PFSK-1 (cell line): ENCODE results near the gene PARD3B.

ENCODE experiments used
- FOXP2 ChIP-seq: optimal IDR thresholded peaks from 2 replicates; pipeline ENCODE3; 2011; ENCODE audit warnings: borderline replicate concordance, control low read depth, inconsistent platforms; ENCODE audit not compliant: insufficient read depth; ENCODE audit errors: extremely low read length, extremely low read depth
- POLR2AphosphoS5 ChIP-seq: IDR thresholded peaks from 2 replicates; pipeline ENCODE4 v1.6.1; 2012; ENCODE audit warnings: low read depth, mild to moderate bottlenecking, control low read depth, low read length, moderate library complexity
- SIN3A ChIP-seq: IDR thresholded peaks from 2 replicates; pipeline ENCODE4 v1.6.1; 2012; ENCODE audit warnings: mild to moderate bottlenecking, low read length, moderate library complexity, borderline replicate concordance; ENCODE audit not compliant: insufficient read depth
- TAF1 ChIP-seq: IDR thresholded peaks from 2 replicates; pipeline ENCODE4 v1.6.1; 2012; ENCODE audit warnings: low read length, control low read depth, borderline replicate concordance; ENCODE audit not compliant: insufficient read depth
- TF ChIP-seq, protein P1 (sequence below), 2 experiments: IDR thresholded peaks; 2 replicates each; pipeline versions ENCODE4 v1.6.1 to v1.8.0; 2011 to 2012; ENCODE audit warnings: low read depth in 2 of 2, low read length in 2 of 2, control low read depth in 1 of 2, inconsistent platforms in 1 of 2, mild to moderate bottlenecking in 1 of 2, moderate library complexity in 1 of 2; ENCODE audit not compliant: insufficient read depth in 1 of 2

PARD3B gene

DNA sequence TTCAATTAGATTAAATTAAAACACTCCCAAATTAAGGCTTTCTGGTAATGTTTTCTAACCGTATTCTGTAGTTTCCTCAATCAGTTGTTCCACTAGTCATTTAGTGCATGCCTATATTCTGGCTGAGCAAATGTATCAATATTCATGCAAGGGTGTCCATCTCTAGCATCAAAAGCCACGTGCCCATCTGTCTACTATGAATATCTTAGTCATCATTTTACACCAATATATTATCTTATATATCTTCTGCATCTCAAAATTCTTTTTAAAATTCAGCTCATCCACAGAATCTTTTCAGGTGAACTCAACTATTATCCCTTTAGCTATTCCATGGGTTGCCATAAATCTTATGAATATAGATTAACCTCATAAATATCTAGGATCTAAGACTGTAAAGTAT lies 488.2 kb downstream of the PARD3B start:
- TF ChIP-seq, protein P1, sequence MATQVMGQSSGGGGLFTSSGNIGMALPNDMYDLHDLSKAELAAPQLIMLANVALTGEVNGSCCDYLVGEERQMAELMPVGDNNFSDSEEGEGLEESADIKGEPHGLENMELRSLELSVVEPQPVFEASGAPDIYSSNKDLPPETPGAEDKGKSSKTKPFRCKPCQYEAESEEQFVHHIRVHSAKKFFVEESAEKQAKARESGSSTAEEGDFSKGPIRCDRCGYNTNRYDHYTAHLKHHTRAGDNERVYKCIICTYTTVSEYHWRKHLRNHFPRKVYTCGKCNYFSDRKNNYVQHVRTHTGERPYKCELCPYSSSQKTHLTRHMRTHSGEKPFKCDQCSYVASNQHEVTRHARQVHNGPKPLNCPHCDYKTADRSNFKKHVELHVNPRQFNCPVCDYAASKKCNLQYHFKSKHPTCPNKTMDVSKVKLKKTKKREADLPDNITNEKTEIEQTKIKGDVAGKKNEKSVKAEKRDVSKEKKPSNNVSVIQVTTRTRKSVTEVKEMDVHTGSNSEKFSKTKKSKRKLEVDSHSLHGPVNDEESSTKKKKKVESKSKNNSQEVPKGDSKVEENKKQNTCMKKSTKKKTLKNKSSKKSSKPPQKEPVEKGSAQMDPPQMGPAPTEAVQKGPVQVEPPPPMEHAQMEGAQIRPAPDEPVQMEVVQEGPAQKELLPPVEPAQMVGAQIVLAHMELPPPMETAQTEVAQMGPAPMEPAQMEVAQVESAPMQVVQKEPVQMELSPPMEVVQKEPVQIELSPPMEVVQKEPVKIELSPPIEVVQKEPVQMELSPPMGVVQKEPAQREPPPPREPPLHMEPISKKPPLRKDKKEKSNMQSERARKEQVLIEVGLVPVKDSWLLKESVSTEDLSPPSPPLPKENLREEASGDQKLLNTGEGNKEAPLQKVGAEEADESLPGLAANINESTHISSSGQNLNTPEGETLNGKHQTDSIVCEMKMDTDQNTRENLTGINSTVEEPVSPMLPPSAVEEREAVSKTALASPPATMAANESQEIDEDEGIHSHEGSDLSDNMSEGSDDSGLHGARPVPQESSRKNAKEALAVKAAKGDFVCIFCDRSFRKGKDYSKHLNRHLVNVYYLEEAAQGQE (IDR thresholded peaks at IDR 0.05; ENCODE audit: insufficient read depth in 1 of 2, low read depth in 2 of 2, low read length in 2 of 2) = no peak
- no peak for TF ChIP-seq SIN3A
- no peak for TF ChIP-seq TAF1
- TF ChIP-seq FOXP2 = no peak
- TF ChIP-seq POLR2AphosphoS5 = no peak

DNA sequence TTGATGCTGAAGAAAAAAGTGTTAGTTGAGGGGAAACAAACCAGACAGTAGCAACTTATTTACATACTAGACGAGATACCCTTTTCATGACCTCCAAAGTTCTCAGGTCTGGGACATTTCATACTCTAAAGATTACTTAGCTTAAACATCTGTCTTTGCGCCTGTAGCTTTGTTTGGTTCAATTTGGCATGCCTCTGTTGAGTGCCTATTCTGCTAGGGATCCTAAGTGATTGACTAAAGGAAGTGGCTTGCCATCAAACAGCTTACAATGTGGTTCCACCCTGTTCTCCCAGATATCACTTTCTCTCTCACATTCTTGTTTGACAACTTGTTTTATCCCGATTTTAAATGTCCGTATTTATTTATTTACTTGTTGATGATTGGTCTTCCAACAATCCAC lies 488.8 kb downstream of the PARD3B start:
- TF ChIP-seq POLR2AphosphoS5 (no peak), FOXP2 (no peak), SIN3A (no peak), TAF1 (no peak)
- TF ChIP-seq, protein P1 (IDR thresholded peaks at IDR 0.05; ENCODE audit: insufficient read depth in 1 of 2, low read depth in 2 of 2, low read length in 2 of 2) = no peak

DNA sequence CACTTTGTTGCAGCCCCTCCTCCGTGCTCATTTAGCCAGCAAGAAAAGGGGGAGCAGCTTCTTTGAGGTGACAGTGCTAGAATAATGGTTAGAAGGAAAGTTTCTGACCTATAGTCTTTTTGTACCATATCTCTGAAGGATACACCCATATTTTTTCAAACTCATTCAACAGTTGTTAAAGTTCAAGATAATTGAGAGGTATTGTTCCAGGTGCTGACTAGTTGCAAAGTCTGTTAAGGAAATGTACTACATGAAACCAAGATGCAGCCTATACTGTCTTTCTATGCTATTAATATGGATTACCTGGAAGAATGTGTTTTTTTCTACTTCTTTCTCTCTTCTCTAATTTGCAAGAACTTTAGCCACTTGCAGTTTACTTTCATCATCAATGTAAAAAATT lies 495.0 kb downstream of the PARD3B start:
- no peak for TF ChIP-seq POLR2AphosphoS5
- no peak for TF ChIP-seq TAF1
- TF ChIP-seq SIN3A = no peak

DNA sequence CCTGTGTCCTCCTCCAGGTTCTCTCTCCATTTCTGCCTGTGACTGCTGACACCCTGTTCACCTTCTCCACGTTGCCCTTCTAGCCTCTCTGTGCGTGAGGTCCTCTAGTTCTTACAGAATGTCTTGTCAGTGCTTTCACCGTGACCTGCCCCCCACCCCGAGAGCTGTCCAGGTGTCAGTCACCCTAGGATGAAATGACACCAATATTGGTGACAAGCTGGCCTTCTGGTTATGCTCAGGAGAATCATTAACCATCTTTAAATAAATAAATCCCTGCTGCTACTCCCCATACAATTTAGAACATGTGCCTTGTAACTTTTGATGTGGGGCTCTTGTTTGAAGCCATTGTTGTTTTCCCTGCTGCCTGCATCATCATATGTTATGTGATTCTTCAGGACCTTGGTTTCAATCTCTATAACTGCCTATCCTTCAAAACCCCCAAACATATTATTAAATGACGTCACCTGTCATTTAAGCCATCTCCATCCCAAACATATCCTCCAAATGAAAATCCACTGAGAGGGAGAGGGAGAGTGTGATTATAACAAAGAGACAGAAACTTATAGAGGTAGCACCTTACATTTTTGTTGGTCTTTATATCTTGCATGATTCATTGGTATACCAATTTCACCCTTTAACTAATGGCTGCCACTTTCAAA lies 496.3 kb downstream of the PARD3B start:
- TF ChIP-seq, protein P1 (IDR thresholded peaks at IDR 0.05; ENCODE audit: insufficient read depth in 1 of 2, low read depth in 2 of 2, low read length in 2 of 2) = no peak

DNA sequence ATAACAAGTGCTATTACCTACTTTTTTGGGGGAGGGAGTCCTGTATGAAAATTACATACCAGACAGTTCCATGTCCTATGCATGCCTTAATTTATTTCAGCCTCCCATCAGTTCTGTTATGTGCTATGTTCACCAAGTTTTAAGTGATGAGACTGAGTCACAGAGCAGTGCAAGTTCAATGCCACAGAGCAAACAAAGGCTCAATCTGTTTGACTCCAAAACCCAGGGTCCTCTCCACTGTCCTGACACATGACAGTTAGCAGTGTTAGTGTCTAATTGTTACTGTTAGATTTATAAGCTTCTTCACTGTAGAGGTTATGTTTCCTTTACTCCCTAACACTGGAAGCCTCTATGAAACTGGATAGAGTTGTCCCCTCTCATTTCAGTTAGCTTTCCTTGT lies 498.0 kb downstream of the PARD3B start:
- TF ChIP-seq TAF1 (no peak), FOXP2 (no peak)

DNA sequence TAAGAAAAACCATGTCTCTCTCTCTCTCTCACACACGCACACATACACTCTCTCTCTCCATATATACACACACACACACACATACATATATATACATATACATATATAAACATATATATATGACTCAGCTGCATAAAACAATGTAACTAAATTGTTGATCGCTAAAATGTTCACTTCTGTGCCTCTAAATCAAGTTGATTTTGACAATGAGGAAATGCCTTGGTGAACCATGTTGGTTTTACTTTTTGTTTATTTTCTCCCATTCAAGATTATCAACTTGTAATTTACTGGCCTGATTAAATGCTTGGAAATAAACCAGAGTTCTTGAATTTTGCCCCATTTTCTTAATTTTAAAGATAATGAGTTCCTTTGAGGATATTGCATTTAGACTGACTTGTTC lies 500.4 kb downstream of the PARD3B start:
- no peak for TF ChIP-seq TAF1
- TF ChIP-seq, protein P1 (IDR thresholded peaks at IDR 0.05; ENCODE audit: insufficient read depth in 1 of 2, low read depth in 2 of 2, low read length in 2 of 2) = no peak
- no peak for TF ChIP-seq SIN3A
- TF ChIP-seq FOXP2 = no peak
- TF ChIP-seq POLR2AphosphoS5 = no peak
